Mucosa of stomach (tissue), 1 donor: ENCODE data around the gene EDIL3.

Source experiments
- H3K27me3 ChIP-seq: one replicate; pipeline ENCODE4 v1.7.0; 2013; ENCODE audit warnings: mild to moderate bottlenecking, low read length; ENCODE audit not compliant: control insufficient read depth, insufficient read depth
- H3K36me3 ChIP-seq: one replicate; pipeline ENCODE4 v1.7.0; 2013; ENCODE audit warnings: low read length; ENCODE audit not compliant: control insufficient read depth, insufficient read depth
- H3K4me1 ChIP-seq: one replicate; pipeline ENCODE4 v1.7.0; 2013; ENCODE audit warnings: mild to moderate bottlenecking, low read length; ENCODE audit not compliant: control insufficient read depth, insufficient read depth
- H3K4me3 ChIP-seq: one replicate; pipeline ENCODE4 v1.7.0; 2013; ENCODE audit warnings: low read length
- H3K9ac ChIP-seq: one replicate; pipeline ENCODE4 v1.7.0; 2013; ENCODE audit warnings: mild to moderate bottlenecking, low read length, moderate library complexity
- H3K9me3 ChIP-seq: one replicate; pipeline ENCODE4 v1.7.0; 2013; ENCODE audit warnings: mild to moderate bottlenecking, low read length, moderate library complexity; ENCODE audit not compliant: control insufficient read depth
- donor health status: Pancreatic carcinoma.

EDIL3 gene

DNA sequence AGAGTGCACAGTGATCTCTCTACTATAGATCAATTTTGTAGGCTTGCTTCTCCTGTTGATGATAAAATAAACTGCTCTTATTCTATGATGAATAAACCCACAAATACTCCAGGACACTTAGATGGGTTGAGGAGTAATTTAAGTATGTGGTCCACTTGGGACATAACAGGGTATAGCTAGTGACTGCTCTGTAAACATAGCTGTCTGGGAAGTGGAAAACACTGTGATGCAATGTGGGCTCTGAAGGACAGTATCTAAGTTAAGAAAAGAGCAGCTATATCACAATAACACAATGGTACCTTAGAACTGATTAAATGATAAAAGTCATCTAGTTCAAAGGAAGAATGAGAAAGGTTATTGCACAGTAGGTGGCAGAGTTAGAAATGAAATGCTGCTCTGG, 369.7 kb downstream of the EDIL3 start:
- Histone ChIP-seq H3K4me1 (no peaks in the 10 kb centered on the region), H3K9ac (no peak overlapping the region), H3K36me3 (no peaks in the 10 kb centered on the region), H3K4me3 (no peak overlapping the region), H3K27me3 (no peaks in the 10 kb centered on the region), H3K9me3 (no peaks in the 10 kb centered on the region)

DNA sequence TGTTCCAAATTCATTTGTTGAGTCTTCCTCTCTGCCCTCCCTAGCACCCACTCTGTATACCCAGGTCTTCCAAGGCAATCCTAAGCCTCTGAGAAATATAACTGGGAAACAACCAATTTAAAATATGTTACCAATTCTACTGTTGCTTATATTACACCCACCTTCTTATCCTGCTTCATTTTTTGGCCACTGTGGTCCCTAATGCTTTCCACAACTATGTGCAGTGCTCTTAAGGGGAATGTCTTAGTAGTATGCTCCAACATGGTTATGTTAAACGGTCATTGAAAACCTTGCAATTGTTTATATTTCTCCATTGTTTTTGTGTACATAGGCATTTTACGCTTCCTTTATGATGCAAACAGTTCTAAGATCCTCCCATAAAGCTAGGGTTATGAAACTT, 390.9 kb downstream of the EDIL3 start:
- H3K27me3 ChIP-seq: no peaks in the 10 kb centered on the region
- H3K9ac ChIP-seq: no peak overlapping the region

DNA sequence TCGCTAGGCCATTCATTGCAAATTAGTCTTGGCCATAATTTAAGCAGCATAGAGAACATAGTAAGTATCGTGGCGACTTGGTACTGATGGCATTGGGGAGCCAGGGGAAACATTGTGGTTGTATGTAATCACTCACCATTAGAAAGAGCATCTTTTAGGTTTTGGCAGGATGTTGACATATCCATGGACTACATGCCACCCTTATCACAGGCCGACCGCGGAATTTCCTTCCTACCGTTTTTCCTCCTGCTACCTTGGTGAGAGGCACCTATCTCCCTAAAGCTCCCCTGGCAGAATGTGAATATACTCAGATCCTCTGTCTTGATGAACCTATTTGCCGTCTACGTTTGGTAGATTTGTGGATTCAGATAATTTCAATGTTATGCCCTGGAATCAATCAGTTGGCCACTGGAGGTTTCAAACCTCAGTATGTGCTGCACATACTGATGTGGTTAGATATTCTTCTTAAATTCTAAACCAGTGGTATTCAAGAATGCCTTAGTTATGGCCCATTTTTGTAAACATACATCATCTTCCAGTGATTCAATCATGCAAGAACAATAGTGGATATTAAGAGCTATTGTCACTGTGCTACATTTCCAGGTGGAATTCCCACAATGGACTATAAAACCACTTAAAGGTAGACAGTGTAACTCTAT, 393.0 kb downstream of the EDIL3 start:
- no peak overlapping the region for H3K4me3 ChIP-seq
- no peak overlapping the region for H3K9ac ChIP-seq
- H3K27me3 ChIP-seq: no peaks in the 10 kb centered on the region

More for the DNA sequence above, 390.9 kb downstream of the EDIL3 start:
- Histone ChIP-seq H3K4me3 (no peak overlapping the region), H3K4me1 (no peaks in the 10 kb centered on the region), H3K36me3 (no peaks in the 10 kb centered on the region), H3K9me3 (no peaks in the 10 kb centered on the region)

DNA sequence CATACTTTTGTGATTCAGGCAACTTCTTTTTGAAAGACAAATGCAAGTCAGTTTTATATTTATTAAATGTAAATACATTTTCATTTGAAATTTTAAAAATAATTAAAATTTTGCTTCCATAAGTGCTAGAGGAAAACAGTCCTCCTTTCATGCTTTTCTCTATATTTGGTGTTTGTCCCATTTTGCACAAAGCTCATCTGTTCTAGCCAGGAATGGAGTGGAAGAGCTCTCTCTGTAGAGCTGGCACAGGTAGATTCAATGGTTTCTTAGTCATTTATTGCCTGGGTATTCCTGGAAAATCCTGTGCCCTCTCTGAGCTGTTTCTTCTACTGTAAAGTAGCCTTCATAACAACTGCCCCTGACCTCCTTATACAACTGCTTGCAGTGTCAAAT, 396.4 kb downstream of the EDIL3 start:
- H3K27me3 ChIP-seq: no peaks in the 10 kb centered on the region
- H3K36me3 ChIP-seq: no peaks in the 10 kb centered on the region
- no peaks in the 10 kb centered on the region for H3K4me1 ChIP-seq
- no peaks in the 10 kb centered on the region for H3K9me3 ChIP-seq
- H3K4me3 ChIP-seq: no peak overlapping the region
- H3K9ac ChIP-seq: no peak overlapping the region

More for the DNA sequence above, 393.0 kb downstream of the EDIL3 start:
- Histone ChIP-seq H3K36me3 (no peaks in the 10 kb centered on the region), H3K4me1 (no peaks in the 10 kb centered on the region), H3K9me3 (no peaks in the 10 kb centered on the region)

DNA sequence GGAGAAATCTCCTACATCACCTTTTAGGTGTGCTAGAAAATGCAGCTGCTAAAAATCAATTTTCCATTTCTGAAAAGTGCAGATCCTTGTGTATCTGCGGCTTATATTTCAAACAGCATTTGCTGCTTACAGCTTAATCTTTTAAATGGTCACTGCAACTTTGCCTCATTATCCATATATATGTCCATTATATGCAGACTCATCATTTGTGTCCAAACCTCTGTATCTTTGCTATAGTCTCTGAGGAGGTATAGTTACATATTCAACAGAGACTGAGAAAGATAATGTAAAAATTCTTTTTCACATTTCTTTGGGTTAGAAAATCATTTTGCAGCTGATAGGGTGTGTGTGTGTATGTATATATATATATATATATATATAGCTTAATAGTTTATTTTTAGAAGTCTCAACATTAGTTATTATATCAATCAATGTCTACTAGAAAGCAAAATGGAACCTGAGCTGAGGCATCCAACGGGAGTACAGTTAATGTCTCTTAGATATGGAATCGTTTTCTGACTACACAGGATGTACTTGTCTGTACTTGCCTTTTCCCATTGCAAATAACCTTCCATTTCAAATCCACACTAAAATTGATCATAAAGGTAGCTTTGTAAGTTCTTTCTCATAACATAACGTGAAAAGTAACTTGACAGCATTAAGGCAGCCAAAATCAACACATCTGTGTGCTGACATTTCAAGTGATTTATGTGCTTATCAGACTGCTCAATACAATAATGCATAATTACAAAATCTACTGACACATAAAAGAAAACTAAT, 397.0 kb downstream of the EDIL3 start:
- H3K4me1 ChIP-seq: no peaks in the 10 kb centered on the region

DNA sequence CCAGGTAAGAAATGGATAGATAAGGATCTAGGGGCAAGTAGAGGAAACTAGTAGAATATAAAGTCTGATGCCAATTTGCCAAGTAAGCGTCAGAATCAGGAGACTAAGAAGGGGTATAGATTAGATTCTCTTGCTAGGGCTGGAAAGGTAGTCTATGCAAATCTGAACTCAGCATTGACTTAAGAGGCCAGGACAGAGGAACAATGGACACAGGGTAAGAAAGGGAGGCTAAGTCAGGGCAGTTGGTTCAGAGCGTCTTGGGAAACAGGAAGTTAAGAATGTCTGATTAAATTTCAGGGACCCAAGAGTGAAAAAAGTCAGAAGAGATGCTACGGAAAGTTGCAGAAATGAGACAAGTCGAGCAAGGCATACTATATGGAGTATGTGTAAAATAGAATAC, 400.8 kb downstream of the EDIL3 start:
- no peaks in the 10 kb centered on the region for H3K9me3 ChIP-seq
- H3K9ac ChIP-seq: no peak overlapping the region
- no peaks in the 10 kb centered on the region for H3K4me1 ChIP-seq
- no peak overlapping the region for H3K4me3 ChIP-seq
- no peaks in the 10 kb centered on the region for H3K36me3 ChIP-seq
- no peaks in the 10 kb centered on the region for H3K27me3 ChIP-seq

More for the DNA sequence above, 397.0 kb downstream of the EDIL3 start:
- Histone ChIP-seq H3K36me3 (no peaks in the 10 kb centered on the region), H3K9me3 (no peaks in the 10 kb centered on the region), H3K9ac (no peak overlapping the region), H3K4me3 (no peak overlapping the region), H3K27me3 (no peaks in the 10 kb centered on the region)

DNA sequence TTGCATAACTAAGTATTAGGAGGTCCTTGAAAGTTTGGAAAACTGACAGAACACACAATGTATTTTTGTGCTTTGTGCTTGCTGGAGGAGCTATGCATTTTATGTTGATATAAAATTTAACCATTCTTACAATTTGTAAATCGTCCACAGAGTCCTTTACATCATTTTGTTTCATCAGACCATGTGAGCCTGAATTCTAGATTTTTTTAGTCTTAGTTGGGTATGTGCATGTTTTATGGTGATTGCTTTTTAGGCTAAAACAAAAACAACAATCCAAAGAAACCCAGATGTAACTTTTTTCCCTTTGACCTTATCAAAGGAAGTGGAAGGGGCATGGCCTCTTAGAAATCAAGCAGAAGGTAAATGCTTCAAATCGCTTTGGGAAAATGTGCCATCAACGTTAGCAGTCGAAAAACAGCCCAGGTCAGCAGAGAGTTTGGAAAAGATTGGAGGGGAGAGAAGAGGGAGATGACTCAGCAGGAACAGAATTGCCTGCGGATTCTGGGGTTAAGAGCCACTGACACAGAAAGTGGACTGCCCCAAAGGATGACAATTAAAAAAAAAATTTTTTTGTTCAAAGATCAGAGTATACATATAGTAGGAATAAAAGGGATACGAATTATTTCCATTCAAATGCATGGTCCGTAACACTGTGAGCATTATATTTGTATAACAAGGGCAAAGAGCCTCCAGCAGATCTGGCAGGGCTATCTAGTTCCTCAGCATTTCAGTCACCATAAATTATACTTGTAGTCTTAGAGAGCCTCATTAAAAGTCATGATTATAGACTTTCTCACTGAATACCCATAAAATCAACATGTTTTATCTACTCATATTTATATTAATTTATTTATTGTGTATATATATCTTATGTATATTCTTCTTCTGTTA, 410.5 kb downstream of the EDIL3 start:
- no peaks in the 10 kb centered on the region for H3K9me3 ChIP-seq
- no peaks in the 10 kb centered on the region for H3K4me1 ChIP-seq
- no peak overlapping the region for H3K4me3 ChIP-seq
- no peak overlapping the region for H3K9ac ChIP-seq
- H3K27me3 ChIP-seq: no peaks in the 10 kb centered on the region
- H3K36me3 ChIP-seq: no peaks in the 10 kb centered on the region

DNA sequence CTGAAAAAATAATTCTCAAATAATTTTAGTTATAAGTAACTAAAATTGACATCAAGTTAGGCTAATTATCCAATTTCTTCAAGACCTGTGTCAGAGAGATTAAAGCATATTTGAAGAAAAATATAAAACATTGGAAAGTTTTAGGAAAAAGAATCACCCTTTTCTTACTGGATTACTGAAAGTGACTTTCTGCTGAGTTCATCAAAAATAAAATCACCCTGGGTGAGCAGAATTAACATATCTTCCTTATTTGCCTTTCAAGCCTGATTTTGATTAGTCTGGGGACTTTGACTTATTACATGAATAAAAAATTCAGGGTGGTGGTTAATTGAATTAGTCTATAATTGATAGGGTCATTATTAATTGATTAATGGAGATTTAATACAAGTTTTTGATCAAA, 411.8 kb downstream of the EDIL3 start:
- Histone ChIP-seq H3K4me3 (no peak overlapping the region), H3K36me3 (no peaks in the 10 kb centered on the region), H3K9ac (no peak overlapping the region), H3K9me3 (no peaks in the 10 kb centered on the region), H3K27me3 (no peaks in the 10 kb centered on the region), H3K4me1 (no peaks in the 10 kb centered on the region)

DNA sequence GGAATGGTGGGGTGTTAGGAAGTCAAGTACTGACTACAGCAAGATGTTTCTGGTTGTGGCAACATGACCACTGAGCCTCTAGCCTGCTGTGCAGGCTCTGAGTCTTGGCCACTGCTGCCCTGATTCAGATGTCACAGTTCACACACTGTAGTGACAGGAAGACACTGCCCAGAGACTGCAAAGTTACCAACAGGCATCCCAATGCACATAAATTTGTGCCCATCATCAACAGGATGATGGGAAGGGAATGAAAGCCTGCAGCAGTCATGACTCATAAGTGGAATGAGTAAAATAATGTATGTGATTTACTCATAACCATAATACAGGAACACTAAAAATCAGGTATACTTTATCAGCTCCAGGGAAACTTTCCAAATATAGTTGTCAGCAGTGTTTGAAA, 412.4 kb downstream of the EDIL3 start:
- Histone ChIP-seq H3K9ac (no peak overlapping the region), H3K27me3 (no peaks in the 10 kb centered on the region), H3K9me3 (no peaks in the 10 kb centered on the region), H3K4me1 (no peaks in the 10 kb centered on the region), H3K4me3 (no peak overlapping the region), H3K36me3 (no peaks in the 10 kb centered on the region)

DNA sequence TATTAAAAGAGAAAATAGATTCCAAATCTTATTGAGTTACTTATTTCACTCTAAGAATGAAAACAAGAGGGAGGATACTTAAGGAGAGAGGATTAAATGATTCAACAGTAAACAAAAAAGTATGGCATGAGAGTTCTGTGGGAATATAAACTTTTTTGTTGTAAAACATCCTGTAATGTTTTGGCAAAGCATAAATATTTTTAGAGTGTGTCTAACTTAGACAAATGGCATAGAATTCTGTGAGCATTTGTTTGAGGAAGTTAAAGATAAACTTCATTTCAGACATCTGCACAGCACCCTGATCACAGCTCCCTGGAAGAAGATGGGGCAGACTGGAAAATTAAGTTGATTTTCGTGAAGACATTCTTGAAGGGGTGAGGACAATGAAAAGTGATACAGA, 417.3 kb downstream of the EDIL3 start:
- no peaks in the 10 kb centered on the region for H3K27me3 ChIP-seq
- no peaks in the 10 kb centered on the region for H3K9me3 ChIP-seq
- H3K36me3 ChIP-seq: no peaks in the 10 kb centered on the region
- no peaks in the 10 kb centered on the region for H3K4me1 ChIP-seq
- H3K4me3 ChIP-seq: no peak overlapping the region
- no peak overlapping the region for H3K9ac ChIP-seq

DNA sequence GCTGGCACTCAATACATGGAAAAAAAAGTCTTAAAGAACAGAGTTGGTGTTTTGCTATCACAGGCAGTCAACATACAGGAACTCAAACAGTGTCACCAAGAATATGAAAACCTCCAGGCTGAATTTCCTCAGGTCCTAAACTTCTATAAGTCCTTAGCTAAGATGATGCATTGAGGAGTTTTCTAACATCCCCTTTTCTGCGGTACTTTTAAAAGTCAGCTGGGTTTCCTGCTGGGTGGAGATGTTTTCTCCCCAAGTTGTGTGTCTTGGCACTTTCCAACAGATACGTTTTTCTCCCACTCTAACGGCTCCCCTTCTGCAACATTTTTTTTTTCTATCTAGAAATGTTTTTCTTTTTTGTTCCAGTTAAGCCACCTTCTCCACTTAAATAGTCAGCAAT, 419.2 kb downstream of the EDIL3 start:
- H3K4me1 ChIP-seq: no peaks in the 10 kb centered on the region
- no peaks in the 10 kb centered on the region for H3K36me3 ChIP-seq
- no peak overlapping the region for H3K9ac ChIP-seq
- no peaks in the 10 kb centered on the region for H3K27me3 ChIP-seq
- H3K9me3 ChIP-seq: no peaks in the 10 kb centered on the region
- H3K4me3 ChIP-seq: no peak overlapping the region

DNA sequence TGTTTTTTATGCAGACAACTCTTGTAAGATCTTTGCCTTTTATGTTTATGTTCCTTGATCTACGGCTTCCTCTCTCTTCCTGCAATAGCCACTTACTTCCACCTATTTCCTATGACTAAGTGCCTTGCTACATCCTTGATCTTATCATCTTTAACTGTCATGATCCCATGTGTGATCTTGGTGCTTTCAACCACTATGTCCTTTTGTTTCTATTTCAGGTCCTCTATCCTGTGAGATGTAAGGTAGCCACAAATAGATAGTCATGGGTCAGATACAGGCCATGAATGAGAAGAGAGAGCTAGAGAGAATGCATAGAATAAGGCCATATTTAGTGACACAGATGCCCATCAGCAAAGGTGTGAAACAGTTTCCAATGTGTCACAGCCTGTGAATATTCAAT, 420.4 kb downstream of the EDIL3 start:
- Histone ChIP-seq H3K36me3 (no peaks in the 10 kb centered on the region), H3K9ac (no peak overlapping the region), H3K27me3 (no peaks in the 10 kb centered on the region), H3K4me1 (no peaks in the 10 kb centered on the region), H3K9me3 (no peaks in the 10 kb centered on the region), H3K4me3 (no peak overlapping the region)
